ENCODE results near the gene HEATR9. TPM values are rescaled to one million over a fixed set of nuclear protein-coding genes. Genes with fewer than 3 reads are reported as not detected.

Gene HEATR9
- total RNA-seq, 4 donors from 2014 or later = not detected

DNA sequence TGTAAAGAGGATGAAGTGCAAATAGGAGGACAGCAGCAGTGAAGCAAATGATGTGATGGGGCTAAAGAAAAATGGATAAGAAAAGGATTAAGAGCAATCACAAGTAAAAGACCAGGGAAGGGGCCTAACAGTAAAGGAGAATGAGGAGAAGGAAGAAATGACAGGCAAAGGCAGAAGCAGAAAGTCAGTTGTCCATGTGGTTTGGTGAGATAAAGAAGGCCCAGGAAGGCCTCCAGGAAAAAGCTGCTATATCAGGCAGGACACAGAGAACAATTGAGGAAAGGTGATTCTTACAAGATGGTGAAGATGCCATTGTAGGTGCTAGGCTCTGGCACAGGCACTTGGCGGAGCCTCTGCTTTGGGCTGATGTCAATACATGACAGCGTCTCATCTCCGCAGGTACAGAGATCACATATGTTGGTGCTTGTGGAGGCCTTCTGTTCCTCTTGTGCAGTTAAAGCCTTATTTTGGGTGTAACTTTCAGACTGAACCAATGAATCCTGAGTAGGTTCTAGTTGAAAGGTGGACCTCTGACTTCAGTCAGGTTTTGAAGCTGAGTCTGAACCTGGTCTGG is 43.7 kb upstream of the HEATR9 start:
- TF ChIP-seq, protein P1, sequence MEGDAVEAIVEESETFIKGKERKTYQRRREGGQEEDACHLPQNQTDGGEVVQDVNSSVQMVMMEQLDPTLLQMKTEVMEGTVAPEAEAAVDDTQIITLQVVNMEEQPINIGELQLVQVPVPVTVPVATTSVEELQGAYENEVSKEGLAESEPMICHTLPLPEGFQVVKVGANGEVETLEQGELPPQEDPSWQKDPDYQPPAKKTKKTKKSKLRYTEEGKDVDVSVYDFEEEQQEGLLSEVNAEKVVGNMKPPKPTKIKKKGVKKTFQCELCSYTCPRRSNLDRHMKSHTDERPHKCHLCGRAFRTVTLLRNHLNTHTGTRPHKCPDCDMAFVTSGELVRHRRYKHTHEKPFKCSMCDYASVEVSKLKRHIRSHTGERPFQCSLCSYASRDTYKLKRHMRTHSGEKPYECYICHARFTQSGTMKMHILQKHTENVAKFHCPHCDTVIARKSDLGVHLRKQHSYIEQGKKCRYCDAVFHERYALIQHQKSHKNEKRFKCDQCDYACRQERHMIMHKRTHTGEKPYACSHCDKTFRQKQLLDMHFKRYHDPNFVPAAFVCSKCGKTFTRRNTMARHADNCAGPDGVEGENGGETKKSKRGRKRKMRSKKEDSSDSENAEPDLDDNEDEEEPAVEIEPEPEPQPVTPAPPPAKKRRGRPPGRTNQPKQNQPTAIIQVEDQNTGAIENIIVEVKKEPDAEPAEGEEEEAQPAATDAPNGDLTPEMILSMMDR (IDR thresholded peaks at IDR 0.05; ENCODE audit: low read depth) = no peak

DNA sequence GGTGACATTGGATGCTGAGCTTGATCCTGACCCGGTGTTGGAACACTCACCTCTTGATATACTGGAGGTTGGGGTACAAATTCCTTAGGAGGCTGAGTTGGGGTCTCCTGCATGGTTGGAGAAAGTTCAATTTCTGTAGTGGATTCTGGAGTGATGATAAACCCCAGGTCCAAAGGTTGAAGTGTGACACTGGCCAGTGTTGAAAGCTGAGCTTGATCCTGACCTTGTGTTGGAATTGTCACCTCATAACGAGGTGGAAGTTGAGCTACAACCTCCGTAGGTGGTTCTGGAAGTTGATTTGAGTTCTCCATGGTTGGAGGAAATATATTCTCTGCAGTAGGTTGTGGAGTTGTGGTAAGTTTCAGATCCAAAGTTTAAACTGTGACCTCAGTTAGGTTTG is 40.7 kb upstream of the HEATR9 start:
- TF ChIP-seq, protein P1 (IDR thresholded peaks at IDR 0.05; ENCODE audit: low read depth) = no peak

DNA sequence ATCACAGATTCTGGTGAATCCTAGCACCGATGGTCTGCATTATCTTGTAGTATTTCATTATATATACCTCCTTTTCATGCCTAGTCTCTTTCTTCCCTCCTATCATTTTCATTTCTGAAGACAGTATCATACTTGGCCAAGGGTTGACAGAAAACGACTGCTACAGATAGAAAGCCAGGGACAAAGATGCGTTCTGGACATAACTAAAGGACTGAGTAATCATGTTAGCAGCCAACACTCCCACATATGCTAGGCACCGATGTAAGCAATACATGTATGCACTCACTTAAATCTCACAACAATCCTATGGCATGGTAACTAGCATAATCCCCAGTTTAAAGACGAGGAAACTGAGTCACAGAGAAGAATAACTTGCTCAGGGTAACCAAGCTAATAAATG is 39.0 kb upstream of the HEATR9 start:
- TF ChIP-seq, protein P1 (IDR thresholded peaks at IDR 0.05; ENCODE audit: low read depth) = no peak

DNA sequence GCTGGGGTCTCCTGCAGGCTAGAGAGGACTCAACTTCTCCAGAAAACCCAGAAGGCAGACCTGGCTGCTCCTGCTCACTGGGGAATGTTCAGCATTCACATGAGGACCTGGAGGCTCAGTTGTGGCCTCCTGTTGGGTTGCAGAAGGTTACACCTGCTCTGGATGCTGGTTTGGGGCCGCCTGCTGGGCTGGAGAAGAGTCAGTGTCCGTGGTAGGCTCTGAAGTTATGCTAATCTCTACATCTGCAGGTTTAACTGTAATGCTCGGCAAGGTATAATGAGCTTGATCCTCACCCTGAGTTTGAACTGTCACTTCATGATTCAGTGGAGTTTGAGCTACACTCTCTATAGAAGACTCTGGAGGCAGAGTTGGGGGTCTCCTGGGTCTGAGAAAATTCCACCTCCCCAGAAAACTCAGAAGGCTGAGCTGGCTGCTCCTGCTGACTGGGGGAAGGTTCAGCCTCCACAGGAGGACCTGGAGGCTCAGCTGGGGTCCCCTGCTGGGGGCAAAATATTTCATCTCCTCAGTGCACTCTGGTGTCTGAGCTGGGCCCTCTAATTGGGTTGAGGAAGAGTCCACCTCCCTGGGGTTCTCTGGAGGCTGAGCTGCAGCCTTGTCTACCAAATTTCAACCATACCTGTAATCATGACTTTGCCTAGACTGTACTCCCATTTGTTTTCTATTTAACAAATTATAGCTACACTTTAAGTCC is 38.4 kb upstream of the HEATR9 start:
- TF ChIP-seq, protein P1 (IDR thresholded peaks at IDR 0.05; ENCODE audit: low read depth) = no peak

DNA sequence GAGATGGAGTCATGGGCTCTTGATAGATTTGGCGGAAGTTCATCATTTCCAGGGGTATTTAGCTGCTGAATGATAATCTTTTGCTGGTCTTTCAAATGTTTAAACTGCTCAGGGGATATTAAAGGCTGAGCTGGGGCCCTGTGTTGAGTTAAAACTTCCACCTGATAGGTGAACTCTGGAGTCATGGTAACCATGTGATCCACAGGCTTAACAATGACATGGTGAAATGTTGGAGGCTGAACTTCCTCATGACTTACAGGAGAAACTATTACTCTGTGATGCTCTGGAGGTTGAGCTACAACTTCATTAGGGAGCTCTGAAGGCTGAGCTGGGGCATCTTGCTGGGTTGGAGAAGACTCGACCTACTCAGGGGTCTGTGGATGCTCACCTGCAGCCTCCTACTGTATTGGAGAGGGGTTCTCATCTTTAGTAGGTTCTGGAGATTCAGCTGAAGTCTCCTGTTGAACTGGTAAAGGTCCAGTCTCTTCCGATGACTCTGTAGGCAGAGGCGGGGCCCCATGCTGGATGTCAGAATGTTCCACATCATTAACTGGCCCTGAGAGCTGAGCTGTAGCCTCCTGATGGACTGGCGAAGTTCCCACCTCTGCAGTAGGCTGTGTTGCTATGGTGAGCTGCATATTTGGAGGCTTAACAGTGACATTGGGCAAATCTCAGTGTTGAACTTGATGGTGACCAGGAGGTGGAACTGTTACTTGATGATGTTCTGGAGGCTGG is 37.7 kb upstream of the HEATR9 start:
- TF ChIP-seq, protein P1 (IDR thresholded peaks at IDR 0.05; ENCODE audit: low read depth) = no peak

DNA sequence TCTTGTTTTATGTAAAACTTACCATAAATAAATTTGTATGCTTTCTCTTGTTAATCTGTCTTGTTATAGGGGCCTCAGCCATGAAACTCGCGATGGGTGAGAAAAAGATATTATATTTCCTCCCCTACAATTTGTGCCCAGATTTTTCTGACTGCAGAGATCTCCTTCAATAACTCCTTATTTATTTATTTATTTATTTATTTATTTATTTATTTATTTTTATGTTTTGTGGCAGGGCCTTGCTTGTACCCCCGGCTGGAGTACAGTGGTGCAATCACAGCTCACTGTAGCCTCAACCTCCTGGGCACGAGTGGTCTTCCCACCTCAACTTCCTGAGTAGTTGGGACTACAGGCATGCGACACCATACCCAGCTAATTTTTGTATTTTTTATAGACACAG is 34.8 kb upstream of the HEATR9 start:
- TF ChIP-seq, protein P1 (IDR thresholded peaks at IDR 0.05; ENCODE audit: low read depth) = no peak

DNA sequence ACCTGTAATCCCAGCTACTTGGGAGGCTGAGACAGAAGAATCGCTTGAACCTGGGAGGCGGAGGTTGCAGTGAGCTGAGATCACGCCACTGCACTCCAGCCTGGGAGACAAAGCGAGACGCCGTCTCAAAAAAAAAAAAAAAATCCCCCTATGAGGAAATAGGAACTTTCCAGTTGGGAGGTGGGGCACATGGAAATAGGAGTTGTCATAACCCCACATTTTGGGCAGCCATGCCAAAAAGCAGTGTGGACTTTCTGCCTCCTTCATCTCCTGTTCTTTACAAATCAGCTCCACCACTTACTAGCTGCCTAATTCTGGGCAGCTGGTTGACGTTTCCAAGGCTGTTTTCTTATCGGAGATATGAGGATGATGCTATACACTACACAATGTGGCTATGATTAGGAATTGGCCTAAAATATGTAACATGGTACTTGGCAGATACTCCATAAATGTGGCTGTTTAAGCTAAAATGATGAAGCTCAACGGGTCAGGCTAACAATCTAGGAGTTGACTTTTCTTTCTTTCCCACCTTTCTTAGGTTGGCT is 33.0 kb upstream of the HEATR9 start:
- TF ChIP-seq, protein P1 (IDR thresholded peaks at IDR 0.05; ENCODE audit: low read depth) = no peak

Data from subcutaneous adipose tissue (tissue), 4 donors.